A549 treated with Mapracorat at 1 μM for 4 hours (cell line): ENCODE data around the gene HYDIN. TPM values are rescaled to one million over a fixed set of nuclear protein-coding genes. Genes with fewer than 3 reads are reported as not detected.

Source experiments
- total RNA-seq: library from RNA; stranded (reverse); fragments of 200-300 nt; extraction: Qiagen RNA extraction; gene quantifications from 5 replicates; pipeline ENCODE4 v1.2.3, GENCODE V29; 2022

HYDIN gene
- 0.18 to 0.65 TPM (median 0.39 TPM) in 5 replicates for total RNA-seq

DNA sequence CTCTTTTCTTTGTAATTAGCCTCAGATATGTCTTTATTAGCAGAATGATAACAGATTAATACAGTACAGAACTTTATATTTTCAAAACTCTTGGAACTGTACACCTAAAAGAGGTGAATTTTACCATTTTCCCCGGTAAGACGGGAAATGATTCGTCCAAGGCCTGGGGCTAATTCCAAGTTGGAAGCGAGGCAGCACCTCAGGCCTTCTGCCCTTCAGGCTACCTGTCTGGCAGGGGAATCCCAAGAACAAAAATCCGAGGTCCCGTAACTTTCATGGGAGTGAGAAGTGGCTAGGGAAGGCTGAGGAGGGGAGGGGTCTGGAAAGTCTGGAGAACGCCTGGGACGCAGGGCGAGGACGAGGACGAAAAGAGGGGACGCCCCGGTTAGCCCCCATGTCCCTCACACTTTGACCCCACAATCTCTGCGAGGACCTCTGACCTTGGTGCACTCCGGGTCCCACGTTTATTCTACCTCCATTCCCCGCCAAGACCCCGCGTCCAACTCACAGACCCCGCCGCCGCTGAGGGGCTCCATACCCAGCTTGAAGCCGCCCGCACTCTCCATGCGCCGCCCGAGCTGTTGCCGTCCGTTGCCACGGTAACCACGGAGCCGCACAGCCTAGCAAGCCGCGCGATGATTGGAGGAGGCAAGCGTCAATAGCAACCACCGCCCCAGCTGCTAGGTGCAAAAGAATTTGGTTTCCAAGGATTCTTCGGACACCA, at the start of gene HYDIN:
Gene HYDIN, minus strand, starts transcription at position 601 of the 724 bp plus-strand sequence. CDS start 43,827 bp downstream, outside the sequence.

DNA sequence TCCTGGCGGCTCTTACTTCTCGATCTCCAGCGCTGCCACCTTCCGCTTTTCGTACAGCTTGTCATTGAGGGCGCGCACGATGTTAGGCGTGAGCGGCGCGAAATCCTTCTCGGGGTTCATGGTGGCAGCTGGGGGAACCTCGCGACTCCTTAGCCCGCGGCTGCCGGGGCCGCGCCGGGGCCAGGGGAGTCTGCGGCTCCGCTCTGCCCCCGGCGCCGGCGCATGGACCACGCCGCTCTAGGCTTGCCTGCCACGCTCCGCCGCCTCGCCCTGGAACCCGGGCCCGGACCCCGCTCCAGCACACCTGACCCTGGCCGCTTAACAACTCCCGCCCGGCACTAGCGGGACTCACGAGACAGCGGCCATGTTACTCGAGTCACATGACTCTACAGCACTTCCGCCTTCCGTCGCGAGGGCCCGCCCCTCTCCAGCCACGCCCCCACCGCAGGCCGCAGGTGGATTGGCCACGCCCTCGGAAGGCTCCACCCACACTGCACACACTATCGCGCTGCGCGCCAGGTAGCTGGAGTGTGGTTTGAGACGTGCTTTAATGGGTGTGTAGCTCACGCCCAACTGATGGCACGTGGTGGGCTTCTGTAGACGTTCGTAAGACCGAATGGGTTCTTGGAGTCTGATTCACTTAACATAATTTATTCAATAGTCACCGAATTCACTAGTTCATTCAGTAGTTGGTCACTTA, 429.6 kb downstream of the HYDIN start, which contains the start of gene VAC14:
Gene VAC14, minus strand, starts transcription at position 378 of the 700 bp plus-strand sequence. Its CDS starts 258 bp downstream, at position 120.

Other genes with a start within 250 kb of the HYDIN start
- 11.6 to 15.2 TPM (median 12.6 TPM) in 5 replicates for gene CMTR2, start 58.7 kb upstream of the HYDIN start, total RNA-seq
- 4.5 to 8.0 TPM (median 5.4 TPM) in 5 replicates for gene CALB2, start 128.0 kb upstream of the HYDIN start, total RNA-seq
- not detected in 5 replicates for gene TLE7, start 211.3 kb upstream of the HYDIN start, total RNA-seq
- gene ZNF23, start 231.5 kb upstream of the HYDIN start, total RNA-seq, result 5.4 to 7.6 TPM (median 6.3 TPM) in 5 replicates